Suppressor macrophage (primary cell): Measurements from ENCODE around the gene SLC36A3.

Experiments
- DNase-seq, 4 experiments: peaks; one replicate each; pipeline ENCODE4 v3.0.0-alpha.2; 2020 to 2022

Gene SLC36A3

DNA sequence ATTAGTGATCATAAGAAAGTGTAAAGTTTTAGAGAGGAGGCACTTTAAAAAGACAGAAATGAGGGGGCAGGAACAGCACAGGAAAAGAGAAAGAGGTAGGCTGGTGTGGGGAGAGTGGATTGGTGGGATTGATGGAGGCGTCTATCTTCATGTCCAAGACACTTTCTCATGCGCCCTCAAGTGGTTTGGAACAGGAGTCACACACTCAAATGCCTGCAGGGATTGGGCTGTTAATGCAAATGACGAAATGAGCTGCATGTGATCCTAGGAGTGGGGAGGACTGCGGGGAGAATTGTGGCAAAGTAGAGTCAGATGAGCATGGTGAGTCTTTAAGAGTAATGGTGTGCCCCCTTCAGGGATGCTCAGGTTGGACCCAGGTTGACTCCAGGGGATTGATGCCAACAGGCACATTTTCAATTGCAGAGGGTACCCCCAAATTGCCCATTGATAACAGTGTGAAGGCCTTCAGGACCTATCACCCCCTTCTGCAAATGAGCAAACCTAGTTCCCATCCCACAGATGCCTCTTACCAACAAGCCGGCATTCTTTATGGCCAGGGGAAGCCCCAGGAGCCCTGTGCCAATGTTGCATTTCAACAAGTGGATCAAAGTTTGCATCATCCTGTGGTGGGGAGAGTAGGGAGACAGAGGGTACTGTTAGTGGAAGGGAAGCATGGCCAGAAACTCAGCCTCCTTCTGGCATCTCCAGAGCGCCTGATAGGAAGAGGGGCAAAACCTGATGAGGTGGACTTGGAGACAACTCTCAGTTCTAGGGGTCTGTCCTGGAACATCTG is 5.3 kb downstream of the SLC36A3 start:
- DNase-seq: peak; percentile 40 to 75 (median 56)

DNA sequence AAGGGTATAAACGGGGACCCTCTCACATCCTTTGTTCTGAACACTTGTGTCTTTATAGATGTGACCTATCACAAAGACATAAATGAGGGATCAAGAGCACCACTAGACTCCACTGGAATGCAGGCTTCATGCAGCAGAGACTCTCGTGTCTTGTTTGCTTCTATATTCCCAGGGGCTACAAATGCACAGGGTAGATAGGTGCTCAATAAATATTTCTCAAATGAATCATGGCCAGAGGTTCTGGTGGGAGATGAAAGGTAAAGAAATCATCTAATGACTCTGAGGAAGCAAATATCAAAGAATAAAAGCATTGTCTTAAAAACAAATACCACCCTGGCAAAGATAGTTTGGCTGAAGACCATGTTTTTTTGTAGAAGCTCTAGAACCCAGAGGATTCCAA is 6.6 kb downstream of the SLC36A3 start:
- DNase-seq: no peak

DNA sequence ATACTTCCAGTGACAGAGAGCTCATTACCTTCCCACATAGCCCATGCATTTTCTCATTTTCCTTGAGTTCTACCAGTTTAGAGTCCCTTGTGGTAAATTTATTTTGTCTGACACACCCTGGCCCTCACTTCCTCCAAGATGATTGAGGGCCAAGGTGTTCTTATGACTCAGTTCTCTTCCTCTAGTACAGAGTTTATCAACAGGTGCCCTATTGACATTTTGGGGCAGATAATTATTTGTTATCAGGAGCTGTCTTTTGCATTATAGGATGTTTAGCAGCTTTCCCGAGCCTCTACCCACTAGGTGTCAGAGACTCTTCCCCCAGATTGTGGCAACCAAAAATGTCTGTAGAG is 7.1 kb downstream of the SLC36A3 start:
- DNase-seq: no peak

DNA sequence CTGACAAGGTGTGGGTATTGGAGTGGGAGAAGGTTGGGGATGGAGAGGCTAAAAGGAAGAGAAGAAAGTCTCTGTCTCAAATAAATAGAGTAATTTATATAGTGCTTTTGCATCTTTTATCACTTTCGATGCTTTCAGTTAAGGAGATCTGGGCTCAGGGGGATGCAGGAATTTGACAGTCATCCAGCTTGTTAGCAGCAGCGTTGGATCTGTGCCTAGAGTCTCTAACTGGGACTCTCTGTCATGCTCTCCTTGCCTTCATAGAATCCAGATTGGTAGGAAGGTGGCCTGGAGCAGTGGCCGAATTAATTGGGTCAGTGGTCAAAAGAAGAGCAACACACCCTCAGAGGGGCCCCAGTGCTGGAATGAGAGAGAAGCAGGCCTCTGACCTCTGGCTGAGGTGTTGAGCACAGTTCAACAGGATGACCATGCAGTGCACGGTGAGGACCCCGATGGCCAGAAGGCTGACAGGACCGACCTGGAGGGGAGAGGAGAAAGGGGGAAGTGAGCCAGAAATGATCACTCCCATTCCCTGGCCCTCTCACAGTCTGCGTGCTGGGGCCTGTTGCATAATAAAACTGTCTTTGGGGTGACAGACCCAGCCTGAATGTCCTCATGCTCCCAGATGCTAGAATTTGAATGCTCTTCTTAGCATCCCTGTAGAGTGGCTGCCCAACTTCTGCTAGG is 7.6 kb downstream of the SLC36A3 start:
- peak in 3 of 4 experiments; percentile 38 to 48 (median 40) for DNase-seq

DNA sequence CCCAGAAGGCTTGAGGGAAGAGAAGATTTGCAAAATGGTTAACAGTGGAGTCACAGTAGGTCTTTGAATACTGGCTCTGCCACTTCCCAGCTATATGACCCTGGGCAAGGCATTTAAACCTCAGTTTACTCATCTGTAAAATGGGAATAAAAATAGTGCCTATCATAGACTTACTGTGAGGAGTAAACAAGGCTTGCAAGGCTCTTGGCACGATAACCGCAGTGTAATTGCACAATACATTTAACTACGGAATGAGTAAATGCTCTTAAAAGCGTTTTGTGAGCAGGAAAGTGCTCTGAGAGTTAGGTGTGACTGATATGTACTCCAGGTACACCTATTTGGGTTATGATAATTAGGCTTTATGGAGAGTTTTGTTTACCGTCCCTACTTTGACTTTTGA is 8.4 kb downstream of the SLC36A3 start:
- no peak for DNase-seq

DNA sequence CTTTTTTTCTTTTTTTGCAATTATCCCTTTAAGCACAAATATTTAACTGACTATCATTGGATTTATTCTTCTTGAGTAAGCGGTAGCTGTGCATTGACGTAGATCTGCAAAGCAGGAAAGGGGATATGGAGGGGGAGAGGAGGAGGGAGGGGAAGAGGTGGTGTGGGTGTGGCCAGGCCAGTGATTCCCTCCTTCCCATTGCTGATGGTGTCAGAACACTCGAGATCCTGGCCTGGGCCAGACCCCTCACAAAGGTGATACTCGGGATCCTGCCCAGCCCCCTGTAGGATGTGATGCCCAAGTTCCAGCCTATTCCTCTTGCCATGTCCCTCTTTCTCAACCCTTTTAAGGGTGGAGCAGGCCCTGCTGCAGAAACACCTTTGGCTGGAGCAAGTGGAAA is 9.9 kb downstream of the SLC36A3 start:
- no peak for DNase-seq

DNA sequence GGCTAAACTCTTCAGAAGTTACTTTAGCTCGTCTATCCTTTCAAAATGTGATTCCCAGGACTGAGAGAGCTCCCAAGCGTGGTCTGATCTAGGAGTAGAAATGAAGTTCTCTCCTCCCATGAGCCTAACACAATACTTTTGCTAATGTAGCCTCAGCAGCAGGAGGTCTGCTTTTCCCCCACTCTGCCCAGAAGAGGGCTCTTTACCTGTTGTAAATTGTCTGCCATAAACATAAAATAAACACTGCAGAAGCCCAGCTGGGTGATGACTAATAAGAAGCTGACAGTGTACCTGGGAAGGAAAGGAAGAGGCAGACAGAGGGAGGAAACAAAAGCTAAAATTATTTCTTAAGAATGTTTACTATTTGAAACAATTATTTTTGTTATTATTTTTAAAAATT is 15.4 kb downstream of the SLC36A3 start:
- DNase-seq: no peak

DNA sequence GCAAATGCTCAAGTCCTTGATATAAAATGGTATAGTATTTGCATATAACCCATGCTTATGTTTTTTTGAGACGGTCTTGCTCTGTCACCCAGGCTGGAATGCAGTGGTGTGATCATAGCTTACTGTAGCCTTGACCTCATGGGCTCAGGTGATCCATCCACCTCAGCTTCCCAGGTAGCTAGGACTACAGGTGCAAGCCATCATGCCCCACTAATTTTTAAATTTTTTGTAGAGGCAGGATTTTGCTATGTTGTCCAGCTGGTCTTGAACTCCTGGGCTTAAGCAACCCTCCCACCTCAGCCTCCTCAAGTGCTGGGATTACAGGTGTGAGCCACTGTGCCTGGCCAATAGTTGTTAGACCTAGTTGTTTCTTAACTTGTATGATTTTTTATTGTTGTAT is 17.3 kb downstream of the SLC36A3 start:
- DNase-seq: no peak

DNA sequence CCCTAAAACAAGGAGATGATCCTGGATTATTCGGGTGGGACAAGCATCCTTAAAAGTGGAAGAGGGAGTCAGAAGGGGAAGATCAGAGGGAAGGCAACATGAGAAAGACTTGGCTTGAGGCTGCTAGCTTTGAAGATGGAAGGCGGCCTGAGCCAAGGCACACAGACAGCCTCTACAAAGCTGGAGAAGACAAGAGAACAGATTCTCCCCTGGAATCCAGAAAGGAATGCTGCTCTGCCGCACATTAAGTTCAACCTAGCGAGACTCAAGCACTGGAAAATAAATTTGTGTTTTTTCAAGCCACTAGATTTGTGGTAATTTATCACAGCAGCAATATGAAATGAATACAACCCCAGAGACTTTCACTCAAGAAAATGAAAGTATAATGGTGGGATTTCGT is 17.9 kb downstream of the SLC36A3 start:
- no peak for DNase-seq

DNA sequence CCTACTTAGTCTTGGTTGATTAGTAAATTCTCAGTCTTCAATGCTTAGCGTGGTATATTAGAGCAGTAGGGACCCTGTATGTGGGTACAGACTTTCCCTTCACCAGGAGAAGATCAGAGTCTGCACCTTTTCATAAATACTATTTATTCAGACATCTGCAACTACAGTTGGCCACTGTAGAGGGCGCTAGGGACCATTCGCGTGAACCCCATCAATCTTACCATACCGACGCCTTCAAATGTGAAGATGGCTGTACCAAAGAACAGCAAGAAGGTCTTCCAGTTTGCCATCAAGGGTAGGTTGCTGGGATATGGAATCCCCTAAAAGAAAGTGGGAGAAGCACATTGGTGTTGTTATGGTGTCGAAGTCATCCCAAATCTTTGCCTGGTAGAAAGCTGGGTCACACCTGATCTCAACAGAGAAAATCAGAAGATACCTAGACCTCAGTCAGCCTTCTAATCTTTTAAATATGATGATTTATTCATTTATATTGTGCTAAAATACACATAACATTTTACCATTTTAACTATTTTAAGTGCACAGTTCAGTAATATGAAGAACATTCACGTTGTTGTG is 19.1 kb downstream of the SLC36A3 start:
- DNase-seq: peak in 1 of 4 experiments; percentile 18

DNA sequence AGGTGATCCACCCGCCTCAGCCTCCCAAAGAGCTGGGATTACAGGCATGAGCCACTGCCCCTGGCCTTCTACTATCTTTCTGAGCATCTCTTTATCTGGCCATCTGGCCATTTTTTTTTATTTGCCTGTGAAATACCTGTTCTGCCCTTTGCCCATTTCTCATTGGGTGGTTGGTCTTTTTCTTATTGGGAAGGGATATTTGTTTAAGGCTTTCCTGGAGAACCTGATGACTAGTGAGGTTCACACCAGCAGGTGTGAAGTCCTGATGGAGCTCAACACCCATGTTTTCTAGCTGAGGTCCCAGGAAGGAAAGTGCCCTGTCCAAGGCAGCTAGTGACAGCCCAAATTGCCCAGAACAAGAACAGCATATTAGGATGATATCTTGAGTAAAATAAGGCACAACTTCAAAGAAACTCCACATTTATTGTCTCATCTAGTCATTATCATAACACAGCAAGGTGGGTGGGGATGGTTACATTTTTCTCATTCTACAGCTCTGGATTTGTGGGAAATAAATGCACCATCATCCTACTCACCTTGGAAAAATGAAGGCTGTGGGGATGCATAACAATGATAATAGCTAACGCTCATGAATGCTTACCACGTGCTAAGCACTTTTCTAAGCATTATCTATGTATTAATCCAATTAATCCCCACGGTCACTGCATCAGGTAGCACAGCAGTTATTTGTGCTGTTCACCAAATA is 20.3 kb downstream of the SLC36A3 start:
- no peak for DNase-seq

DNA sequence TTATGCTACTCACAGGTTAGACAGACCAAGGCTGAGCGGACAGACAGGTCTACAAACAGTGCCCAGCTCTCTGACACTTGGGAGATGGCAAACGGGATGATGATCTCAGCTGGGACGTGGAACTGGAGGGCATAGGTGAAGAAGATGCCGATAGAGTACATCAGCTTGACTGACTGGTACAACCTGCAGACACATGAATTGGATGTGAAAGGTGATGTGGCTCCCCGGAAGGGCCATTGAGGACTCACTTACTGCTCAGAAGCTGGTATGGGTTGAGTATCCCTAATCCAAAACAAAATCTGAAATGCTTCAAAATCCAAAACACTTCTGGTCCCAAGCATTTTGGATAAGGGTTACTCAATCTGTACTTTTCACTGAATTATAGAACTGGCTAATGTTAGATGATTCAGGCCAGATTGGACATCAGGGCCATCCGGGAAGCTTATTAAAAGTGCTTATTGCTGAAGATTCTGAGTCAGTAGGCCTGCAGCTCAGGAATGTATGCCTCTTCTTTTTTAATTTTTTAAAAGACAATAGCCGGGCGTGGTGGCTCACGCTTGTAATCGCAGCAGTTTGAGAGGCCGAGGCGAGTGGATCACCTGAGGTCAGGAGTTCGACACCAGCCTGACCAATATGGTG is 22.4 kb downstream of the SLC36A3 start:
- DNase-seq: no peak

DNA sequence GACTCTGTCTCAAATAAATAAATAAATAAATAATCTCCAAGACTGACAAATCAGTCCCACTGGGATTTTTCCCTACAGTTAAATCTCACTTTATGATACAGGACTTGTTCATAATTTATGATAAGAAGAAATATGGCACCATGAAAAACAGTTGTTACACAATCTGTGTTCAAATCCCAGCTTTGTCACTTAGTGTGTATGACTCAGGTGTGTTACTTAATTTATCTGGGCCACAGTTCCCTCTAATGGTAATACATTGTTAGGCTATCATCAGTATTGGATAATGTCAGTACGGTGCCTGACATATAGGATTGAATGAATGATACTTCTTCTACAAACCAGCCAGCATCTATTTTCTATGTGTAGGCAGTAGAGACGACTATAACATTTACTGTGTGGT is 23.1 kb downstream of the SLC36A3 start:
- DNase-seq: peak in 1 of 4 experiments; percentile 27

DNA sequence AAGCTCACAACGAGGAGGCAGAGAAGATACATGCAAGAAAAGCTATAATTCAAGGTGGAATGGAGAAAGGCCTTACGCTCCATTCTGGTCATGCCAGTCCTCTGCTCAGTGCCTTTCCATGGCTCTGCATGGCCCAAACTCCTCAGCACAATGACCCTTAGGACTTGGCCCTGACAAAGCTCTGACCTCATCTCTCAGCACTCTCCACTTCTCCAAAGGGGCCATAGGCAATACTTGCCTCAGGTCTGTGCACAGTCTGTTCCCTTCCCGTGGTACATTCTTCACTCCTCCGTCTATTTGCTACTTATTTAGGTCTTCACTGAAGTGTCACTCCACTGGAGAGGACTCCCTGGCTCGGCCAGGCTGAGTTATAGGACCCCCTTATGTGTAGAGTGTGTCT is 24.7 kb downstream of the SLC36A3 start:
- no peak for DNase-seq

DNA sequence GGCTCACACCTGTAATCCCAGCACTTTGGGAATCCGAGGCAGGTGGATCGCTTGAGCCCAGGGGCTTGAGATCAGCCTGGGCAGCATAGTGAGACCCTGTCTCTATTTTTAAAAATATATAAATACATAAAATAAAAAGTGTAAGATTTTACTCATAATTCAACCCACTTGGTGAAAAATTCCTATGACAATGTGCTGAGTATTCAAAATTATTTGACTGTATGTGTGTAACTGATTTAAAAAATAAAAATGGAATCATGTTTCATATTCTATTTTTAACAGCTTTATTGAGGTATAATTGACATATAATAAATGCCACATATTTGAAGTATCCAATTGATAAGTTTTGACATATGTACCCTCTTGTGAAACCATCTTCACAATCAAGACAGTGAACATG is 27.8 kb downstream of the SLC36A3 start:
- no peak for DNase-seq

DNA sequence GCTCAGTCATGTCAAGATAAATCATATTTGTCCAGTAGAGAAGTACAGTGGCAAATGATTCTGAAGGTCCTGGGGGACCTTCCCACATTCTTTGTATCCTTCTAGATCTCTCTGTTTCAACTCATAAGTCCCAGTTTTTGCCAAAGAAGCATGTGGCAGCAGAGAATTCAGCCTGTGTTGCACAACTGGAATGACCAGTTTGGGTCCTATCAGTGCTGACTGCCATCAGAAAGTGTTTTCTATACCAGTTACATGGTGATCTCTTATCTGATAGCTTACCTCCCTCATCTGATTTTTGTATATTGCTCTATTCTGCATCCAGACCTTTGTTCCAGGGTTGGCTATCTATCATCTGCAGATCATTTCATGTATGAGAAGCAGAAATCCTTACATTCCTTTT is 28.9 kb downstream of the SLC36A3 start:
- no peak for DNase-seq

DNA sequence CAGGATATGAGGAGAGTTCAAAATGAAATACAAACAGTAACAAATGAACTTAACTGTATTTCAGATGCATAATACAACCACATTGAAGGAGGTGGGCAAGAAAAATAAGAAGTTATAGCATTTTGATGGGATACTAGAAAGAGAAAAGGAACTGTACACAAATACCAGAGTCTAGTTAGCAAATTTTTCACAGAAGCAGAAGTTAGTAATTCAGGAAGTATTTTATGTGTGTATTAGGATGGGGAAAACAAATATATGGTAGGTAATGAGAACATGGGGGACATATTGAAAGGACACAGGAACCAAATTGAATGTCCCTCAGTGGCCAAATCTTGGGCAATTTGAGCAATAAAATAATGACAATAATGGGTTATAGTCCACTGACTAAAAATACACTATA is 32.2 kb downstream of the SLC36A3 start:
- DNase-seq: peak in 2 of 4 experiments; percentile 60 to 61

DNA sequence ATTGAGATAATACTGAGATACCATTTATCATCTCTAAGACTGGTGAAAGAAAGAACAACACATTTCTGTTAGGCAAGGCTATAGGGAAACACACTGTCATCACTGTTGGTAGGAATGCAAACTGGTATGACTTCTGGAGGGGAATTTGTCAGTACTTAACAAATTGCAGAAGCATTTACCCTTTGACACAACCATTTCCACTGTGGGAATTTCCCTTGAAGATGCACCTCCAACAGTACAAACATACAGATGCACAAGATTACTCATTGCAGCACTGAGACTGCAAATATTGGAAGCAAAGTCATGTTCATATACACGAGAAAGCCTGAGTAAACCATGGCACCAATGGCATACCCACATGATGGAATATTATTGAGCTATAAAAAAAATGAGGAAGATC is 33.0 kb downstream of the SLC36A3 start:
- DNase-seq: peak; percentile 52 to 80 (median 63)

DNA sequence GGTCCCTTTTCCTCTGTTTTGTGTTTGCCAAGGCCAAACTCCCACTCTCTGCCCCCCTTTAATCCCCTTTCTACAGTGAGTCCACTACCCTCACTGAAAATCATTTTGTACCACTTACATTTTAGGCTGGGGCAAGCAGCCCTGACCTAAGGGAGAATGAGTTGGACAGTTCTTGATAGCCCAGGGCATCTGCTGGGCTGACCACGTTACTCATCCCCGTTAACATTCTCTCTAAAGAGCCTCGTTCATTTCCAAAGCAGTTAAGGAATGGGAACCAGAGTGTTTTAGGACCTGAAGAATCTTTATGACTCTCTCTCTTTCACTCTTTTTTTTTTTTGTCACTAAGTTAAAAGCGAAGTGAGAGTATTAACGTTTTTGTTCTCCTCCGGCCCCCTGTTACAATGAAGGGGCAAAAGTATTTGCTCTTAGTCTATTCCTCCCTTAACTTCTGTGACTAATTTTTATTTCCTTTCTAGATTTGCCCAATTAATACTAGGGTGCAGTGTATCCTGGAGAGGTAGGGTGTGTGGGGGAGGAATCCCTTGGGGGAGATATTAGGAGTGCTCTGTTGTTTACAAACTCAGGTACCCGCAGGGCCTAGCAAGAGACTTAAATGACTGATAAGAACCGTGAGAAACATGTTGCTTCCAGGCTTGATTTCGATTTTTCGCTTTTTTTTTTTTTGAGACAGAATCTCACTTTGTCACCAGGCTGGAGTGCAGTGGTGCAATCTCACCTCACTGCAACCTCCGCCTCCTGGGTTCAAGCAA is 35.9 kb downstream of the SLC36A3 start:
- DNase-seq: no peak

DNA sequence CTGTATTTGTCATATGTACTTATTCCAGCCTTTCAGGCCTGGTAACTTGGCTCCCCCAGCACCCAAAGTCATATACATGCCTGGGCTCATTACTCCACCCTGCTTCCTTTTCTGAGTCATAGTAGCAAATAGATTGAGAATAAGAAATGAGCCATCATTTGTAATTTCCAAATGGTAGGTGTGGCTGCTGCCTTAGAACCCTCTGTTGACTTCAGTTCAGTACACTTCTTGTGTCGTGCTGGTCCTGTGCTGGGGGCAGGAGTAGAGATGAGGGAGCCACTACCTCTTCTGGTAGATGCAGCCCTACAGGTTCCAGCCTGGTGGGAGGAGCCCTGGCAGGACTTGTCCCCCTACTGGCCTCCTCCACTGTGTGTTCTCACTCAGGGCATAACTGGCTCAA is 39.5 kb downstream of the SLC36A3 start:
- DNase-seq: peak in 2 of 4 experiments; percentile 45 to 64

DNA sequence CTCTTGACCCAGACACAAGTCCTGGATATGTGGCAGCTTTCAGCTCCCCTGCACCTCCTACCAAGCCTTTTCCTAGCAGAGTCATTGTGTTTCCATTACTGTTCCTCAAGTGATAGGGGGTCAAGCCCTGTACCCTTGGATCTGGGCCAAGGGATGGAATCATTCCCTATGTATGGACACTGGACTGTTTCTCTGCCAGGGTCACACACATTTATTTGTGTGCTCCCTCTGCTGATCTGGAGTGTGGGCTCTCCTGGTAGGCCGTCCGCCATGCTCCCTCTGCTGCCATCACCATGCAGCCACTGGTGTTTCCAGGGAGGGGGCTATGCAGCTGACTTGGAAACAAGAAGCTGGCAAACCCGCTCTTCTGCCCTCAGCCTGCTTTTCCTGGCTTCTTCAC is 41.0 kb downstream of the SLC36A3 start:
- DNase-seq: no peak

DNA sequence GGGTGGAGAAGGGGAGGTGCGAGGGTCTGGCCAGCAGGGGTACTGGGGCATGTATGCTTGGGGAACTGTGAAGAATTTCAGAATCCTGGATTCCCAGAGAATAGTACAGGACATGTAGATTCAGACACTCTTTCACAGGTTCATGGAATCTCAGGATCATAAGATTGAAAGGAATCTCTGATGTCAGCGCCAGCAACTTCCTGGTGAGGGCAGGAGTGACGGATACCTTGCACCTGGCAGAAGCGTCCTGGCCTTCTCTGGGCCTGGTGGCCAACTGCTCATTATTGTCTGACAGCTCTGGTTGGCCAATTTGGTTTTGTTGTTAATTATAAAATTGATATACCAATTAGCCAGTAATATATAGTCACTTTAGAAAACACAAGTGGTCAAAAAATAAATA is 43.6 kb downstream of the SLC36A3 start:
- no peak for DNase-seq
